Measurements from ENCODE around the gene POLD3. TPM values are rescaled to one million over a fixed set of nuclear protein-coding genes. Genes with fewer than 3 reads are reported as not detected.

The POLD3 gene
- total RNA-seq, 2 donors from 2014 or later = 9.3 to 13.8 TPM

- Histone ChIP-seq H3K27me3 (no peaks in the 10 kb centered on the region), H3K9me3 (no peaks in the 10 kb centered on the region), H3K27ac (peak overlapping the region; percentile 51 to 94 (median 81)), H3K4me1 (peaks cover 29% of the 10 kb centered on the region), H3K4me3 (peak overlapping the region; percentile 92 to 99), H3K36me3 (replicated peaks in 1 of 2; ENCODE audit: insufficient read depth in 1 of 2, low read depth in 2 of 2) (no peaks in the 10 kb centered on the region)
- ATAC-seq (peak; percentile 58), DNase-seq (peak in 2 of 4 donors; percentile 17 to 32)
- intact Hi-C loops (cut with DNase I) = no loop called here
- TF ChIP-seq POLR2A (IDR thresholded peaks at IDR 0.05) = no peak
- TF ChIP-seq CTCF (IDR thresholded peaks at IDR 0.05) = no peak
- WGBS, 2 donors = 3 to 6% methylated on average over 6 to 7 of the region's 7 CpGs
Observed at GRCh38 chr11:74592063-74592440, 330 bp upstream of the POLD3 start.

GRCh38 chr11:74593463-74593862 is 1.1 kb downstream of the POLD3 start:
- no peaks in the 10 kb centered on the region for H3K27me3 ChIP-seq
- WGBS, 2 donors = 0 to 3% methylated on average over 1 of the region's 1 CpG
- peak overlapping the region in 2 of 4 donors; percentile 92 to 94 for H3K27ac ChIP-seq
- peaks cover 23% of the 10 kb centered on the region for H3K4me1 ChIP-seq
- intact Hi-C loops (cut with DNase I) = no loop called here
- peak overlapping the region in 1 of 2 donors; percentile 99 for H3K4me3 ChIP-seq
- TF ChIP-seq POLR2A (IDR thresholded peaks at IDR 0.05) (no peak), CTCF (IDR thresholded peaks at IDR 0.05) (no peak)
- DNase-seq (no peak), ATAC-seq (no peak)
- H3K9me3 ChIP-seq = no peaks in the 10 kb centered on the region
- H3K36me3 ChIP-seq (replicated peaks in 1 of 2; ENCODE audit: insufficient read depth in 1 of 2, low read depth in 2 of 2) = no peaks in the 10 kb centered on the region

- H3K27me3 ChIP-seq = no peaks in the 10 kb centered on the region
- WGBS, 2 donors = 87 to 92% methylated on average over 4 of the region's 4 CpGs
- peaks cover 0 to 2% of the 10 kb centered on the region in 2 donors for H3K36me3 ChIP-seq (replicated peaks in 1 of 2; ENCODE audit: insufficient read depth in 1 of 2, low read depth in 2 of 2)
- no peaks in the 10 kb centered on the region for H3K9me3 ChIP-seq
- intact Hi-C loops (cut with DNase I) = no loop called here
- TF ChIP-seq POLR2A (IDR thresholded peaks at IDR 0.05) (no peak), CTCF (IDR thresholded peaks at IDR 0.05) (no peak)
- no peak overlapping the region for H3K27ac ChIP-seq
- ATAC-seq (no peak), DNase-seq (no peak)
- H3K4me3 ChIP-seq = no peak overlapping the region
- H3K4me1 ChIP-seq = peaks cover 12% of the 10 kb centered on the region
Observed at GRCh38 chr11:74602637-74603556, 10.5 kb downstream of the POLD3 start.

GRCh38 chr11:74603845-74604244 is 11.5 kb downstream of the POLD3 start:
- Histone ChIP-seq H3K4me3 (no peak overlapping the region), H3K27ac (no peak overlapping the region), H3K36me3 (replicated peaks in 1 of 2; ENCODE audit: insufficient read depth in 1 of 2, low read depth in 2 of 2) (peaks cover 0 to 2% of the 10 kb centered on the region in 2 donors), H3K9me3 (no peaks in the 10 kb centered on the region), H3K27me3 (no peaks in the 10 kb centered on the region), H3K4me1 (peaks cover 12% of the 10 kb centered on the region)
- WGBS, 2 donors = 71 to 80% methylated on average over 1 of the region's 1 CpG
- intact Hi-C loops (cut with DNase I) = no loop called here
- no peak for TF ChIP-seq CTCF (IDR thresholded peaks at IDR 0.05)
- TF ChIP-seq POLR2A (IDR thresholded peaks at IDR 0.05) = no peak
- DNase-seq (no peak), ATAC-seq (no peak)

Data from body of pancreas (tissue), 4 donors.